ENCODE results near the gene GIGYF1. TPM values are rescaled to one million over a fixed set of nuclear protein-coding genes. Genes with fewer than 3 reads are reported as not detected.

GIGYF1 gene
- total RNA-seq, 2 donors from 2014 or later, result 28.5 to 72.1 TPM

GRCh38 chr7:100699018-100699417 lies 5.0 kb upstream of the GIGYF1 start:
- Mint-ChIP-seq H3K36me3 (no peaks in the 10 kb centered on the region), H3K4me3 (no peak overlapping the region), H3K27me3 (peaks cover 8% of the 10 kb centered on the region in 2 donors), H3K4me1 (ENCODE audit: low read depth in 2 of 2) (peaks cover 0 to 7% of the 10 kb centered on the region in 2 donors), H3K27ac (no peak overlapping the region), H3K9me3 (no peaks in the 10 kb centered on the region)
- DNase-seq (ENCODE audit: low spot score) (no peak), ATAC-seq (no peak)

DNA sequence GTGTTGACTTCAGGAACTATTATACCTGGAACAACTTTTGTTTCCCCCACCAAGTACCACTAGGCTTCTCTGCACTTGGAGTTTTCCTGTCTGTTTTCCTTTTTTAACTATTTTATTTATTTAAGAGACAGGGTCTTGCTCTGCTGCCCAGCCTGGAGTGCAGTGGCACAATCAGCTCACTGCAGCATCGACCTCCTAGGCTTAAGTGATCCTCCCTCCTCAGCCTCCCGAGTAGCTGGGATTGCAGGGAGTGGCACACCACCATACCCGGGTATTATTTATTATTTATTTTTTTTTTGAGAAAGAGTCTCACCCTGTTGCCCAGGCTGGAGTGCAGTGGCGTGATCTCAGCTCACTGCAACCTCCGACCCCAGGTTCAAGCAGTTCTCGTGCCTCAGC lies 2.1 kb upstream of the GIGYF1 start:
- peaks cover 6% of the 10 kb centered on the region for H3K36me3 Mint-ChIP-seq
- no peaks in the 10 kb centered on the region for H3K9me3 Mint-ChIP-seq
- H3K4me1 Mint-ChIP-seq (ENCODE audit: low read depth in 2 of 2), result peaks cover 19 to 26% of the 10 kb centered on the region in 2 donors
- peaks cover 3 to 7% of the 10 kb centered on the region in 2 donors for H3K27me3 Mint-ChIP-seq
- H3K4me3 Mint-ChIP-seq, result peak overlapping the region; percentile 63
- DNase-seq (ENCODE audit: low spot score), result no peak
- H3K27ac Mint-ChIP-seq, result peak overlapping the region; percentile 43 to 84
- ATAC-seq, result no peak

DNA sequence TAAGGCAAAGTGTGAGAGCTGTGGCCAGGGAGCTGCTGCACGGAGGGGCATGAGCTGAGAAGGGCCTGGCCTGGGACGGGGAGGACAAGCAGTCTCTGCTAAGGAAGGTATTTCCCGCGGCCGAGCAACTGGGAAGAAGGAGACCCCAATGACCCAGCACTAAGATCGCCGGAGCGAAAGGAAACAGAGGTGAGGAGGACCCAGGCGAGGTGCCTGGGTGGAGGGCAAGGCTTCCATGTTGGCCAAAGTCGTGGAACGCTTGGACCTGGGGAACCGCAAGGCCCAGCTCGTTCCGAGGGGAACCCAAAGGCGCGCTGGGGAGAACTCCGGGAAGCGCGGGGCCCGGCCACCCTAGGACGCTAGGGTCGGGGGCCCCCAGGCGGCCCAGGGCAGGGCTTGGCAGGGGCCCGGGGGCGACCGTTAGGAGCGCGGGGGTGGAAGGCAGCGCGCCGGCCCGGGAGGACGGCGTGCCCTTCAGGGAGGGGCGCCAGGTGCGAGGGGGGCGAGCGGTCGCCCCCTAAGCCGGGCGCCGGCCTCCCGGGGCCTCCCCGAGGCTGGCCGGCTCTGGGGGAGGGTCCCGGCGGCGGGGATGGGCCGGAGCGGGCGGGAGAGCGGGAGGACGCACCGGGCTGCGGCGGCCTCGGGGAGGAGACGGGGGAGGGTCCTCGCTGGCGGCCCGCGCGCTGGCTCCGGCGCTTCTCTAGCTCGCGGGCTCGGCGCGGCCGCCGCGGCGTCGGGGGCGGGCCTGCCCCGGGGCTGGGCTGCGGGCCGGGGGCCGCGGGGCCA lies 545 bp downstream of the GIGYF1 start:
- Mint-ChIP-seq H3K27me3 (no peaks in the 10 kb centered on the region), H3K9me3 (no peaks in the 10 kb centered on the region)

GRCh38 chr7:100692578-100692961 lies 1.5 kb downstream of the GIGYF1 start:
- Mint-ChIP-seq H3K27me3 (no peaks in the 10 kb centered on the region), H3K4me1 (ENCODE audit: low read depth in 2 of 2) (peaks cover 27 to 35% of the 10 kb centered on the region in 2 donors), H3K4me3 (peak overlapping the region; percentile 91), H3K27ac (peak overlapping the region; percentile 83 to 93), H3K9me3 (no peaks in the 10 kb centered on the region), H3K36me3 (peaks cover 6% of the 10 kb centered on the region)
- ATAC-seq (no peak), DNase-seq (ENCODE audit: low spot score) (no peak)

More for the DNA sequence above, 545 bp downstream of the GIGYF1 start:
- peak overlapping the region; percentile 83 to 93 for H3K27ac Mint-ChIP-seq
- peak overlapping the region; percentile 91 for H3K4me3 Mint-ChIP-seq
- H3K4me1 Mint-ChIP-seq (ENCODE audit: low read depth in 2 of 2), result peaks cover 27 to 35% of the 10 kb centered on the region in 2 donors
- ATAC-seq (peak; percentile 74 to 78), DNase-seq (ENCODE audit: low spot score) (no peak)
- peaks cover 6% of the 10 kb centered on the region for H3K36me3 Mint-ChIP-seq

DNA sequence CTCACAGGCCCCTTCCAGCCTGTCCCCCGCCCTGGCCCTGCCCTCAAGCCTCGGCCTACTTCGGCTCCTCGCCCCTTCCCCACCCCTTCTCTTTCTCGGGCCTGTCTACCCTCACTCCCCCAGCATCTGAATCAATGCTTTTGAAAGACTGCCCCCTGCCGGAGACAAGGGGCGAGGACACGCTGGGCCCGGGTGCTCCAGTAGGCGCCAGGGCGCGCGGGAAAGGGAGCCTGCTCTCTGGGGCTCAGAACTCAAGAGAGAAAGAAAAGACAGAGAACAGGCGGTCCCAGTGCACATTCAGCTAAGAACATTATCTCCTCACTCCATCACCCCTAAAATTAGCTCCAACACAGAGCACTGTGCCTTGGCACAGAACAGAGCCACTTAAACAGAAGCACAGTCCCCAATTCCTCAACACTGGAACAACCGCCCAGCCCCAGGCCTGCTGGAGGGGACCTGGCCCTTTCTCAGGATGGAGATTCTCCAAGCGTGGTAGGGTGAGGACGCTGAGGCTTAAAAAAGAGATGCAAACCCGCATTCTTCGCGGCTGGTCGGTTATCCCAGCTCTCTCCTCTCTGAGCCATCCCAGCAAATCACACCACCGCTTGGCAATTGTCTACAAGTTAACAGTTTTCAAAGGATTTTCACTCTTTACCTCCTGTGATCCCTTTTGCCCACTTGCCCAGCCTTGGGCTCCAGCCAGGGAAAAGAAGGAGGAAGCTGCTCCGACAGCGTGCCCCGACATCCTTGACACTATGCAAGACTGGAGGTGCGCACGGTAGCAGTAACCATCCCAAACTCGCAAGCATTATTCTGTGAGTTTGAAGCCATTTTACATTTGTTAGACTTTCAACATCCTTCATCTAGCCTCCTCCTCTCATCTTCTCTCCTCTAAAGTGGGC lies 2.1 kb downstream of the GIGYF1 start:
- ATAC-seq, result peak; percentile 68 to 74

GRCh38 chr7:100689230-100690135 lies 4.6 kb downstream of the GIGYF1 start:
- Mint-ChIP-seq H3K36me3 (peaks cover 6% of the 10 kb centered on the region), H3K9me3 (no peaks in the 10 kb centered on the region), H3K27me3 (no peaks in the 10 kb centered on the region), H3K4me1 (ENCODE audit: low read depth in 2 of 2) (peaks cover 27 to 28% of the 10 kb centered on the region in 2 donors), H3K4me3 (no peak overlapping the region), H3K27ac (peak overlapping the region in 1 of 2 donors; percentile 57)
- ATAC-seq (no peak), DNase-seq (ENCODE audit: low spot score) (no peak)

More for the DNA sequence above, 2.1 kb downstream of the GIGYF1 start:
- H3K27me3 Mint-ChIP-seq, result no peaks in the 10 kb centered on the region
- peaks cover 6% of the 10 kb centered on the region for H3K36me3 Mint-ChIP-seq
- H3K4me3 Mint-ChIP-seq, result peak overlapping the region; percentile 91
- peaks cover 27 to 35% of the 10 kb centered on the region in 2 donors for H3K4me1 Mint-ChIP-seq (ENCODE audit: low read depth in 2 of 2)
- peak; percentile 84 for DNase-seq (ENCODE audit: low spot score)
- H3K9me3 Mint-ChIP-seq, result no peaks in the 10 kb centered on the region
- H3K27ac Mint-ChIP-seq, result peak overlapping the region; percentile 83 to 93

- peaks cover 6% of the 10 kb centered on the region for H3K36me3 Mint-ChIP-seq
- no peaks in the 10 kb centered on the region for H3K9me3 Mint-ChIP-seq
- H3K4me1 Mint-ChIP-seq (ENCODE audit: low read depth in 2 of 2), result peaks cover 27 to 28% of the 10 kb centered on the region in 2 donors
- ATAC-seq (no peak), DNase-seq (ENCODE audit: low spot score) (no peak)
- no peak overlapping the region for H3K4me3 Mint-ChIP-seq
- H3K27ac Mint-ChIP-seq, result peak overlapping the region in 1 of 2 donors; percentile 57
- H3K27me3 Mint-ChIP-seq, result no peaks in the 10 kb centered on the region
Observed at GRCh38 chr7:100688326-100688860, 5.7 kb downstream of the GIGYF1 start.

DNA sequence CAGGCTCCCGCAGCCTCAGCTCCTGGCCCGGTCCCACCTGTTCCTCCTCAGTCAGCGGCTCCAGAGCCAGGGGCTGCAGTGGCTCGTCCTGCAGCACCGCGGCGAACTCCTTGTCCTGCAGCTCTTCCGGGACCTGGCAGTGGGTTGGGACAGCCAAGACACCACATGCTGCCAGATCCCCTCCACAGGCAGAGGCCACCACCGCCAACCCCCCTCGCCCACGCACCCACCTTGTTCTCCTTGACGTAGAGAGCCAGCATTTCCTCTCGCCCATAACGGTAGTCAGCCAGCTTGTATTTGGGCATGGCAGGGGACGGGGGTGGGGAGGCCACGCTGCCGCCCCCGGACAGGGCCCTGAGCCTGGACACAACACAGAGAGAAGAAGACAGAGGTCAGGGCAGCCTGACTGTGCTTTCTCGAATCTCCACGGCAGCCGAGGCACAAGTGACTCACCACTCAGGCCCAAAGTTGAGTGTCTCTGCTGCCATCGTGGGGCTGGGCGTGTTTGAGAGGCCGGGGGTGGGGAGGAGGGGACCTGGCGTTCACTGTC lies 6.2 kb downstream of the GIGYF1 start:
- Mint-ChIP-seq H3K9me3 (no peaks in the 10 kb centered on the region), H3K4me1 (ENCODE audit: low read depth in 2 of 2) (peaks cover 21 to 22% of the 10 kb centered on the region in 2 donors), H3K27ac (no peak overlapping the region), H3K4me3 (no peak overlapping the region), H3K36me3 (peaks cover under 1% of the 10 kb centered on the region), H3K27me3 (no peaks in the 10 kb centered on the region)
- ATAC-seq (no peak), DNase-seq (ENCODE audit: low spot score) (no peak)

DNA sequence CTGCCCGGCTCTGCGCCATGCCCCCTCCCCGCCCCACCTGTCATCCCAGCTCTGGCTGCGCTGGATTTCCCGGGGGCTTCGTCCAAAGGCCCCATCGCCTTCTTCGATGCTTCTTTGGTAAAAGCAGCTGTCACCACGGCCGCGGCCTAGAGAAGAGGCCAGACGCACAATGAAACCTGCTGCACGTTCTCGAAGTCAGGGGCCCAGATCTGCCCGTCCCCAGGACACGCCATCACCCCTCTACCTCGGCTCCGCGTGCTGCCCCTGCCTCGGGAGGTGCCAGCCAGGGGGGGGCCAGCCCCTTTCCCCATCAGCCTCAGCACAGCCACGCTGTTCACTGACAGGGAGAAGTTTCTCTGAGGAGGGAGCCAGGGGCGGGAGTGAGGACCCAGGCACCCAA lies 6.8 kb downstream of the GIGYF1 start:
- ATAC-seq (no peak), DNase-seq (ENCODE audit: low spot score) (no peak)
- Mint-ChIP-seq H3K4me3 (no peak overlapping the region), H3K4me1 (ENCODE audit: low read depth in 2 of 2) (peaks cover 16% of the 10 kb centered on the region in 2 donors), H3K9me3 (no peaks in the 10 kb centered on the region), H3K36me3 (no peaks in the 10 kb centered on the region), H3K27ac (no peak overlapping the region), H3K27me3 (no peaks in the 10 kb centered on the region)

- Mint-ChIP-seq H3K36me3 (no peaks in the 10 kb centered on the region), H3K4me3 (no peak overlapping the region), H3K4me1 (ENCODE audit: low read depth in 2 of 2) (peaks cover 11 to 13% of the 10 kb centered on the region in 2 donors), H3K9me3 (no peaks in the 10 kb centered on the region), H3K27me3 (no peaks in the 10 kb centered on the region), H3K27ac (no peak overlapping the region)
- no peak for ATAC-seq
- DNase-seq (ENCODE audit: low spot score), result no peak
Observed at GRCh38 chr7:100686822-100687211, 7.2 kb downstream of the GIGYF1 start.

DNA sequence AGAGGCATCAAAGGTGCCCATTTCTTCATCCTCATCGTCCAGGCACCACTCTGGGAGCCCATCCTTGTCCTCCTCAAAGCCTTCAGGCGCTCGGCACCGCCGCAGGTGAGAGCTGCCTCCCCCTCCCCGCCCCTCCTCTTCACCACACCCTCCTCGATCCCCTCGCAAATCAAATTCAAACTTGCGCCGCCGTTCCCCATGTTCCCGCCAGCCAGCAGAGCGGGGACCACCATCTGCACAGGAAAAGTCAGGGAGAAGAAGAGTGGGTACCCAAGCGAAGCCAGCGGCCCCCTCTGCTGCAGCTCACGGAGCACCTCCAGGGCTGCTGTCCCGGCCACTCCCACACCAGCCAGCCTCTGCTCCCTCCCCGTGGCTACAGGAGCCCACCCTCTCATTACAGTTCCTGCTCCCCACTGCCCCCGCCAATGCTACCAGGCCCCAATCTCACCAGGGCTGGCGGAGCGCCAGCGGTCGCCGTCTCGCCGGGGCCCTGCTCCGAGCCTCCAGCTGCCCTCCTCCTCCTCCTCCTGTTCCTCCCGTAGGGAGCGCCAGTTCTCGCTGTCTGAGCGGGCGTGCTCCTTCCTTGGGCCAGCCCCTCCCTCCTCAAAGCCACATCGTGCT lies 7.7 kb downstream of the GIGYF1 start:
- no peaks in the 10 kb centered on the region for H3K36me3 Mint-ChIP-seq
- ATAC-seq, result no peak

GRCh38 chr7:100685631-100686145 lies 8.4 kb downstream of the GIGYF1 start:
- Mint-ChIP-seq H3K4me1 (ENCODE audit: low read depth in 2 of 2) (peaks cover 8 to 9% of the 10 kb centered on the region in 2 donors), H3K27me3 (no peaks in the 10 kb centered on the region), H3K4me3 (no peak overlapping the region), H3K9me3 (no peaks in the 10 kb centered on the region), H3K27ac (no peak overlapping the region), H3K36me3 (no peaks in the 10 kb centered on the region)
- DNase-seq (ENCODE audit: low spot score) (no peak), ATAC-seq (no peak)

More for the DNA sequence above, 7.7 kb downstream of the GIGYF1 start:
- H3K4me1 Mint-ChIP-seq (ENCODE audit: low read depth in 2 of 2), result peaks cover 8 to 9% of the 10 kb centered on the region in 2 donors
- H3K9me3 Mint-ChIP-seq, result no peaks in the 10 kb centered on the region
- no peaks in the 10 kb centered on the region for H3K27me3 Mint-ChIP-seq
- no peak overlapping the region for H3K27ac Mint-ChIP-seq
- H3K4me3 Mint-ChIP-seq, result no peak overlapping the region
- no peak for DNase-seq (ENCODE audit: low spot score)

Data from natural killer cell treated with Interleukin-12 subunit alpha and Interleukin-12 subunit beta and Interleukin-15 and Interleukin-18, amount 100 ng/mL, for 72 hours (primary cell).